ENCODE data around the gene RFX4.

Gene RFX4

GRCh38 chr12:106629797-106630659, 47.2 kb downstream of the RFX4 start:
- Histone ChIP-seq H2AFZ (ENCODE audit: low read length, unreplicated experiment) (no peak overlapping the region), H3K4me3 (ENCODE audit: low read depth, low read length) (no peak overlapping the region), H3K4me1 (ENCODE audit: control insufficient read depth, insufficient read depth, low read length, unreplicated experiment) (no peaks in the 10 kb centered on the region), H3K36me3 (ENCODE audit: insufficient read depth, low read length) (no peaks in the 10 kb centered on the region), H3K79me2 (ENCODE audit: control insufficient read depth, insufficient read depth, low read length, unreplicated experiment) (no peaks in the 10 kb centered on the region), H3K27me3 (ENCODE audit: insufficient read depth, low read length) (peaks cover 25% of the 10 kb centered on the region), H3K27ac (ENCODE audit: low read depth, low read length) (no peak overlapping the region)

GRCh38 chr12:106631150-106631549, 48.3 kb downstream of the RFX4 start:
- Histone ChIP-seq H3K79me2 (ENCODE audit: control insufficient read depth, insufficient read depth, low read length, unreplicated experiment) (no peaks in the 10 kb centered on the region), H3K27ac (ENCODE audit: low read depth, low read length) (no peak overlapping the region), H3K27me3 (ENCODE audit: insufficient read depth, low read length) (peaks cover 19% of the 10 kb centered on the region), H3K4me3 (ENCODE audit: low read depth, low read length) (no peak overlapping the region), H3K4me1 (ENCODE audit: control insufficient read depth, insufficient read depth, low read length, unreplicated experiment) (no peaks in the 10 kb centered on the region), H3K36me3 (ENCODE audit: insufficient read depth, low read length) (no peaks in the 10 kb centered on the region), H2AFZ (ENCODE audit: low read length, unreplicated experiment) (no peak overlapping the region)

DNA sequence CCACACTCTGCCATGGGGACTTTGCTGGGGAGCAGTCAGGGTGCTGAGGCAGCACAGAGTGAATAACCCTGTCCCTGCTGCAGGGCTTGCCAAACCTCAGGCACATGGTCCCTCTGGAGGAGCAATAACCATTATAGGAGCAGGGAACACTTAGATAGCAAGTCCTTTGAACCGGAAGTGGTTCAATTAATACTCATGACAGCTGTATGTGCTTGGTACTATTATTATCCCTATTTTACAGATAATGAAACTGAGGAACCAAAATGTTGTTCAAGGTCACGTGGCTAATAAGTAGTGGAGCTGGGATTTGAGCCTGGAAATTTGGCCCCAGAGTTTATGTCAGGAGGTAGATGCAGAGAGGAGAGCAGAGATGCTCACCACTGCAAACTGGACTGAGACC, 49.0 kb downstream of the RFX4 start:
- no peaks in the 10 kb centered on the region for H3K4me1 ChIP-seq (ENCODE audit: control insufficient read depth, insufficient read depth, low read length, unreplicated experiment)
- H3K27me3 ChIP-seq (ENCODE audit: insufficient read depth, low read length): peaks cover 24% of the 10 kb centered on the region
- no peaks in the 10 kb centered on the region for H3K79me2 ChIP-seq (ENCODE audit: control insufficient read depth, insufficient read depth, low read length, unreplicated experiment)
- no peaks in the 10 kb centered on the region for H3K36me3 ChIP-seq (ENCODE audit: insufficient read depth, low read length)
- H3K4me3 ChIP-seq (ENCODE audit: low read depth, low read length): no peak overlapping the region
- H3K27ac ChIP-seq (ENCODE audit: low read depth, low read length): no peak overlapping the region
- no peak overlapping the region for H2AFZ ChIP-seq (ENCODE audit: low read length, unreplicated experiment)

GRCh38 chr12:106632797-106633450, 50.1 kb downstream of the RFX4 start:
- H3K79me2 ChIP-seq (ENCODE audit: control insufficient read depth, insufficient read depth, low read length, unreplicated experiment): no peaks in the 10 kb centered on the region
- no peak overlapping the region for H3K27ac ChIP-seq (ENCODE audit: low read depth, low read length)
- H3K4me3 ChIP-seq (ENCODE audit: low read depth, low read length): no peak overlapping the region
- no peak overlapping the region for H2AFZ ChIP-seq (ENCODE audit: low read length, unreplicated experiment)
- H3K27me3 ChIP-seq (ENCODE audit: insufficient read depth, low read length): peaks cover 27% of the 10 kb centered on the region
- H3K36me3 ChIP-seq (ENCODE audit: insufficient read depth, low read length): no peaks in the 10 kb centered on the region
- no peaks in the 10 kb centered on the region for H3K4me1 ChIP-seq (ENCODE audit: control insufficient read depth, insufficient read depth, low read length, unreplicated experiment)

- Histone ChIP-seq H3K4me1 (ENCODE audit: control insufficient read depth, insufficient read depth, low read length, unreplicated experiment) (no peaks in the 10 kb centered on the region), H3K27ac (ENCODE audit: low read depth, low read length) (no peak overlapping the region), H2AFZ (ENCODE audit: low read length, unreplicated experiment) (no peak overlapping the region), H3K4me3 (ENCODE audit: low read depth, low read length) (no peak overlapping the region), H3K36me3 (ENCODE audit: insufficient read depth, low read length) (no peaks in the 10 kb centered on the region), H3K27me3 (ENCODE audit: insufficient read depth, low read length) (peaks cover 29% of the 10 kb centered on the region), H3K79me2 (ENCODE audit: control insufficient read depth, insufficient read depth, low read length, unreplicated experiment) (no peaks in the 10 kb centered on the region)
These were observed 50.6 kb downstream of the RFX4 start for GRCh38 chr12:106633451-106633823.

DNA sequence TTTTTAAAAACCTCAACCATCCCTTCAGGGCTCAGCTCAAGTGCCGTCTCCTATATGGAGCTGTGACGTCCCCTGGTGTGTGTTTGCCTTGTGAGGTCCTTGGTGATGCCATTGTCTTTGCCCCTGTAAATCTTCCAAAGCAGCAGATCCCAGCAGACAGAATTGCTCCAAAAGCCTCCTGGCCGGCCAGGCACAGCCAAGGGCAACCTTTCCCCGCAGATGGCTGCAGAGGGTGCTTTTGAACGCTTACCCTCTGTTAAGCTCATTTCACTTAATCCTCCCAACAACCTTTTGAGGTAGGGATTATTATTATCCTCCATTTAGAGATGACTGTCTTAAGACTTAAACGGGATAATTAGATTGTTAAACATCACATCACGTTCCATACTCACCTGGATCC, 51.4 kb downstream of the RFX4 start:
- no peaks in the 10 kb centered on the region for H3K36me3 ChIP-seq (ENCODE audit: insufficient read depth, low read length)
- no peak overlapping the region for H3K4me3 ChIP-seq (ENCODE audit: low read depth, low read length)
- H2AFZ ChIP-seq (ENCODE audit: low read length, unreplicated experiment): no peak overlapping the region
- no peaks in the 10 kb centered on the region for H3K79me2 ChIP-seq (ENCODE audit: control insufficient read depth, insufficient read depth, low read length, unreplicated experiment)
- H3K4me1 ChIP-seq (ENCODE audit: control insufficient read depth, insufficient read depth, low read length, unreplicated experiment): no peaks in the 10 kb centered on the region
- H3K27me3 ChIP-seq (ENCODE audit: insufficient read depth, low read length): peaks cover 35% of the 10 kb centered on the region
- no peak overlapping the region for H3K27ac ChIP-seq (ENCODE audit: low read depth, low read length)

GRCh38 chr12:106643000-106643399, 60.2 kb downstream of the RFX4 start:
- H3K4me3 ChIP-seq (ENCODE audit: low read depth, low read length): no peak overlapping the region
- H3K36me3 ChIP-seq (ENCODE audit: insufficient read depth, low read length): no peaks in the 10 kb centered on the region
- no peak overlapping the region for H2AFZ ChIP-seq (ENCODE audit: low read length, unreplicated experiment)
- no peaks in the 10 kb centered on the region for H3K79me2 ChIP-seq (ENCODE audit: control insufficient read depth, insufficient read depth, low read length, unreplicated experiment)
- H3K27me3 ChIP-seq (ENCODE audit: insufficient read depth, low read length): peaks cover 25% of the 10 kb centered on the region
- no peaks in the 10 kb centered on the region for H3K4me1 ChIP-seq (ENCODE audit: control insufficient read depth, insufficient read depth, low read length, unreplicated experiment)
- no peak overlapping the region for H3K27ac ChIP-seq (ENCODE audit: low read depth, low read length)

- Histone ChIP-seq H3K27ac (ENCODE audit: low read depth, low read length) (no peak overlapping the region), H3K79me2 (ENCODE audit: control insufficient read depth, insufficient read depth, low read length, unreplicated experiment) (no peaks in the 10 kb centered on the region), H3K36me3 (ENCODE audit: insufficient read depth, low read length) (no peaks in the 10 kb centered on the region), H3K4me1 (ENCODE audit: control insufficient read depth, insufficient read depth, low read length, unreplicated experiment) (no peaks in the 10 kb centered on the region), H3K27me3 (ENCODE audit: insufficient read depth, low read length) (peaks cover 14% of the 10 kb centered on the region), H3K4me3 (ENCODE audit: low read depth, low read length) (no peak overlapping the region), H2AFZ (ENCODE audit: low read length, unreplicated experiment) (no peak overlapping the region)
These were observed 61.7 kb downstream of the RFX4 start for GRCh38 chr12:106644335-106645073.

- no peaks in the 10 kb centered on the region for H3K79me2 ChIP-seq (ENCODE audit: control insufficient read depth, insufficient read depth, low read length, unreplicated experiment)
- H2AFZ ChIP-seq (ENCODE audit: low read length, unreplicated experiment): no peak overlapping the region
- no peaks in the 10 kb centered on the region for H3K36me3 ChIP-seq (ENCODE audit: insufficient read depth, low read length)
- H3K27me3 ChIP-seq (ENCODE audit: insufficient read depth, low read length): peaks cover 13% of the 10 kb centered on the region
- H3K4me1 ChIP-seq (ENCODE audit: control insufficient read depth, insufficient read depth, low read length, unreplicated experiment): no peaks in the 10 kb centered on the region
- H3K27ac ChIP-seq (ENCODE audit: low read depth, low read length): no peak overlapping the region
- H3K4me3 ChIP-seq (ENCODE audit: low read depth, low read length): peak overlapping the region; percentile 14; the same call in 1 of the 2 replicates
These were observed 62.2 kb downstream of the RFX4 start for GRCh38 chr12:106645074-106645421.

- no peak overlapping the region for H2AFZ ChIP-seq (ENCODE audit: low read length, unreplicated experiment)
- H3K27me3 ChIP-seq (ENCODE audit: insufficient read depth, low read length): peaks cover 11% of the 10 kb centered on the region
- no peaks in the 10 kb centered on the region for H3K4me1 ChIP-seq (ENCODE audit: control insufficient read depth, insufficient read depth, low read length, unreplicated experiment)
- no peaks in the 10 kb centered on the region for H3K79me2 ChIP-seq (ENCODE audit: control insufficient read depth, insufficient read depth, low read length, unreplicated experiment)
- H3K36me3 ChIP-seq (ENCODE audit: insufficient read depth, low read length): no peaks in the 10 kb centered on the region
- no peak overlapping the region for H3K27ac ChIP-seq (ENCODE audit: low read depth, low read length)
- no peak overlapping the region for H3K4me3 ChIP-seq (ENCODE audit: low read depth, low read length)
These were observed 62.9 kb downstream of the RFX4 start for GRCh38 chr12:106645465-106646330.
